ENCODE measurements around the gene SMTN.
"Not testable (repeated sequence)": the region's sequence is repeated elsewhere in the genome, so short reads cannot be mapped to it uniquely, and the experiment has no call there.

Gene SMTN

DNA sequence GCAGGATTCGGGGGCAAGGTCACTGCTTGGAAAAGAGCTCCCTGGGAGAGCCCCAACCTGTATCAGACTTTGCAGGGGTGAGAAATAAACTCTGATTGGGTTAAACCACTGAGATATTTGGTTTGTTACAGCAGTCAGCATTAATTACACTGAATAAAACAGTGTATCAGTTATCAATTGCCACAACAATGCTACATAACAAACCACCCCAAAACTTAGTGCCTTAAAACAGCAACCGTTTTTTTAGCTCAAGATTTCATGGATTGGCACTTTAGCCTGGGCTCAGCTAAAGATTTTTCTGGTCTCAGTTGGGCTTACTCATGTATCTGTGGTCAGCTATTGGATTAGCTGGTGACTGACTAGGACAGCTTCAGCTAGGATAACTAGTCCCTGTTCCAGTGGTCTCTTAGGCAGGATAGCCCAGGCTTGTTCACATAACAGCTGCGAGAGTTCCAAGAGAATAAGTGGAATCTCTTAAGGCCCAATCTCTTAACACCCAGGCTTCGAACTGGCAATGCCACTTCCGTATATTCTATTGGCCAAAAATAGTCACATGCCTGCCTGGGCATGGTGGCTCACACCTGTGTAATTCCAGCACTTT lies 7.5 kb upstream of the SMTN start:
- not testable (repeated sequence) for DNase-seq

DNA sequence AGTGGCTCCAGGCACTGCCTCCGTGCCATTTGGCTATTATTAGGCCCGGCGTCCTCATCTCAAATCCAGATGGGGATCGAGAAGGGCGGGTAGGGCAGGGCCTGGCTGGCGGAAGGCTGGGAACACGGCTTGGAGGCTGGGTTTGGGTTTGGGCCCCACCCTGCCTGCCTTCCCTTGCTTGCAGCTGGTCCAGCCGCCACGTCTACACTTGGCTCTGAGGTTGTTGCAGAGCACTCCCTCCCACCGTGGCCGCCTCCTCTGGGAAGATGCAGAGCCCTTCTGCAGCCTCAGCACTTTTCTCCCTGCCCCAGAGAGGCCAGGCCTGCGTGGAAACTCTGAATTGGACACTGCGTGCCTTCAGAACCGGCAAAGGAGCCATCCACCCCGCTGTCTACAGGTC lies 5.2 kb upstream of the SMTN start:
- DNase-seq = peak; percentile 40

DNA sequence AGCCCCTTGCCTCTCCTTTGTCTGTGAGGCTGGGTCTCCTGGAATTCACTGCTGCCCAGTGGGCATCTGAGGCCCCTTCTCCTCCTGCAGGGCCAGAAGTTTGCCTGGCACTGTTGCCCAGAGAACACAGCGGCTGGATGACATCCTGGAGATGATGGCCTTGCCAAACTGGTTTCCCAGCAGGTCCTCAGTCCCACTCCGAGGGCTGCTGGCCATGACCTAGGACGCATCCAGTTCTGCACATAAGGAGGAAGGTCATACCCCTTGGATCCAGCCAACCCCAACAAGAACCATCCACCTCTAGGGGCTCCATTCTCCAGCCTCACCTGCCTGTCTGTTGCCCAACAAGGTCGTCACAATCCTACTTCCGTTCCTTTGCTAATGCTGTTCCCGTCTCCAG lies 3.4 kb upstream of the SMTN start:
- DNase-seq = no peak

DNA sequence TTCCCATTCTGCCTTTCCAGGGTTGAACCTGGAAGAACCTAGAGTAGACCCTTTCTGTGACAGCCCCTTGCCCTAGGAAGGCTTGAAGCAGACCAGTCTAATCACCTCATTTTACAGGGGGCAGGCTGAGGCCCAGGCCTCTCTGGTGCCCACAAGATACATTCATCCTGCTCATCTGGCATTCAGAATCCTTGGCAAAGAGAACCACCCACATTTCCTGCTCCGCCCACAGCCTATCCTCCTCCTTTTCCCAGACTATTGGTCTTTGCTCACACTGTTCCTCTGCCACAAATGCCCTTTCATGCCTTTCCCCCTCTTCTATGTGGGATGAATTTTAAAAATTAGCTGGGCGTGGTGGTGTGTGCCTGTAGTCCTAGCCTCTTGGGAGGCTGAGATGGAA lies 2.7 kb upstream of the SMTN start:
- DNase-seq = not testable (repeated sequence)

DNA sequence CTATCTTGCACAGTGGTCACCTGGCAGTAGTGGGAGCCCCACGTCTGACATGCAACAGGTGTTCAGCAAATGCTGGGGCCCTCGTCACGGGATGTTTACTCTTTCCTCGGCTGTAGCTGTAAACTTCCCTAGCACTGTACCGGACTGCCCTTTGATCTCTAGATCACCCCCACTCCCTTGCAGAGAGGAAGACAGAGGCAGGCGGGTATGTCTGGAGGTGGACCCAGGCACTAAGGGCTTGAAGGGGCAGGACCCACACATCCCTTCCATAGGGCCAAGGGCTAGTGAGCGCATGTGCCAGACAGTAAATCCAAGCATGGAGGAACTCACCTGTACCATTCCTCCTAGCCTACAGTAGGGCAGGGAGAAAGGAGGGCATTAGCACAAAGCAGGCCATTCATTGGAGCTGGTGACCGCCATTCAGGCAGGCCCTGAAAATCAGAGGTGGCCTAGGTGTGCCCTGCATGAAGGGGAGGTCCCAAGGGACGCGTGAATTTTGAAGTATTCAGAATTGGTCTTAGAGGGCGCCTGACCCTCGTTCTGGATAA lies 1.9 kb upstream of the SMTN start:
- no peak for DNase-seq

DNA sequence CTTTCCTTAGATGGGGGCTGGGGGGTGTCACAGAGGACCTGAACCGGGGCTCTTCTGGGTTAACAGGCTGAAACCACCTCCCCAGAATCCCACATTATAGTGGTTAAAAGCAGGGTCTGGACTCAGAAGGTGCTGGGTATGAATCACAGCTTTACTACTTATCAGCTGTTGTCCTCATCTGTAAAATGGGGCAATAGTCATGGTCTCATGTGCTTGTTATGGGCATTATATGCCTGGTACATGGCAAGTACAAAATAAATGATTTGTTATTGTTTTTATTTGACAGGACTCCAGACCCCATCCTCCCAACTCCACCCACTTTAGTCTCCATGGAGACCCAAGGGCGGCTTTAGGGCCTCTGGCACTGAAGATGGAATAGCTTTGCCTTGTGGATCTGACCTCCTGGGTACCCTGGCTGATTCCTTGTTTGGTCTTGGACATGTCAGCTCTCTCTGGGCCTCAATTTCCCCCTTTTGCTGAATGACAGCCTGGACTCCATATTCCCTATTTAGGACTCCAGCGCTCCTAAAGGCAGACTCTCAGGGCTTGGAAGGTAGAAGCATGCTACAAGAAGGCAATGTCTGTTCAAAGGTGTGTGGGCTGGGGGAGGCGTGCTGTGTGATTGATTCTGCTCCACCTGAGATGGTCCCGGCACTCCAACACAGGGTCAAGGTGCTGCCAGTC lies 812 bp upstream of the SMTN start:
- DNase-seq = no peak

DNA sequence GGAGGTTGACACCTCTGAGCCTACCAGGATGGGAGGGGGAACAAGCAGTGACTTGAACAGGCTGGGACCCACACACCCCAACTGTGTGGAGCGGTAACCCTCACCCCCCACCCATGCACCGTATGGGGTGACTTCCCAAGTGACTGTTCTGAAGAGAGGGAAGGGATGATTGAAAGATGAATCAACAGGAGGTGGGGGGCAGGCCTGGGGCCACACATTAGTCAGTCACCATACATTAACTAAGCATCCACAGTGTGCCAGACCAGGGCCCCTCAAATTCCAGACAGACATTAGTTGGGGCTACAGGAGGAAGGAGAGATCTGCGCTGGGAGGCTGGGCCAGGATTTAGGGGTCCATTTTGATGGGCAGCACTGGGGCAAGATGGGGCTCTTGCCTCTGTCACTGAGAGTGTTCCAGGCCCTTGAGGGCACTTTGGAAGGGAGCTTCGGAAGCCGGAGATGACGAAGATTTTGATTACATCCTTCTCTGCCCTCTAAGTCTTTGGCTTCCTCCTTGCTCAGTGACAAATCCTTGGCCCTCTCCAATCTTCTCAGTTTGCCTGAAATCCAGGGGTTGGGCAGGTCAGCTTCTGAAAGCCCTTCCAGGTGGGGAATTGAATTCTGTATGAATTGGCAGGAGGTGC lies 966 bp downstream of the SMTN start:
- DNase-seq = no peak

DNA sequence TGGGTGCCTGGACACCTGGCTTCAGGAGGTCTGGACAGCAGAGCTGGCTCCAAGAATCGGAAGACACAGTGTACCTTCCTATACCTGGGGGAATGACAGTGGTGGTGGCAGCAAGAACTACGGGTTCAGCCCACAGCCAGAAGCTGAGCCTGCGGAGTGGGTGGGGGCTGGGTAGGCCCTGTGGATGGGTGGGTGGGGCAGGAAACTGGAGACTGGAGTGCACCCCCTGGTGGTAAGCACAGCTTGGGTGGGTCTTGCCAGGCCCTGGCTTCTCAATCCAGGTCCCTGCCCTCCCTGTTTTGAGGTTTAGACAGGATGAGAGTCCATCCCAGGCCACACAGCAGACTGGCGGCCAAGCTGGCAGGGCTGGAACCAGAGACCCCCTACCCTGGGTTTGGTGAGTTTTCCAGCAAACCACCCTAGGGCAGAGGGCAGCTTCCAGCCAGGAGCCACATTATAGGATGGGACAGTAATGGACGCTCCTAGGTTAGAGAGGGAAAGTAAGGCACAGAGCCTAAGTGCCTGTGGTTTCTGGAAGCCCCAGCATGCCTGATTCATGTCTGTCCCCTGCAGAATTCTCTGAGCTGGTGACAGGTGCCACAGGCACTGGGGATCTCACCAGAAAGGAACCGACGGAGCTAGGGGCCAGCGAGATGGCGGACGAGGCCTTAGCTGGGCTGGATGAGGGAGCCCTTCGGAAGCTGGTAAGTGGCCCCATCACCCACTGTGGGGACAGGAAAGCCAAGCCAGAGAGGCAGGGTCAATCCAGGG lies 1.7 kb downstream of the SMTN start:
- no peak for DNase-seq

DNA sequence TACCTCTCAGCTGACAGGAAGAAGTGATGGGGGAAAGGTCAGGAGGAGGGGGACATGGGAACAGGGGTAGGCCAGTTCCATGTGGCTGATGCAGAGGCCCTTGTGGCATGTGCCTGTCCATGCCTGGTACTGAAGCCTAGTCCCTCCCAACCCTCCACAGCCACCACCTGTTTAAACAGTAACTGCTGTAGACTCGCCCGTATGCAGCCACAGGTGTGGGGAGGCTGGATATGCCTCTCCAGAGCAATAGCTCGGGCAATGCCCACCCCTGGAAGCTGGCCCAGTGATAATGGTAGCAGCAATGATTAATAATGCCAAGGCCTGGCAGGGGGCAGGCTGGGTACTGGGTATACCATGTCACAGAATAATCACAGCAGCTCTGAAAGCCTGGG lies 2.3 kb downstream of the SMTN start:
- DNase-seq = peak; percentile 79

DNA sequence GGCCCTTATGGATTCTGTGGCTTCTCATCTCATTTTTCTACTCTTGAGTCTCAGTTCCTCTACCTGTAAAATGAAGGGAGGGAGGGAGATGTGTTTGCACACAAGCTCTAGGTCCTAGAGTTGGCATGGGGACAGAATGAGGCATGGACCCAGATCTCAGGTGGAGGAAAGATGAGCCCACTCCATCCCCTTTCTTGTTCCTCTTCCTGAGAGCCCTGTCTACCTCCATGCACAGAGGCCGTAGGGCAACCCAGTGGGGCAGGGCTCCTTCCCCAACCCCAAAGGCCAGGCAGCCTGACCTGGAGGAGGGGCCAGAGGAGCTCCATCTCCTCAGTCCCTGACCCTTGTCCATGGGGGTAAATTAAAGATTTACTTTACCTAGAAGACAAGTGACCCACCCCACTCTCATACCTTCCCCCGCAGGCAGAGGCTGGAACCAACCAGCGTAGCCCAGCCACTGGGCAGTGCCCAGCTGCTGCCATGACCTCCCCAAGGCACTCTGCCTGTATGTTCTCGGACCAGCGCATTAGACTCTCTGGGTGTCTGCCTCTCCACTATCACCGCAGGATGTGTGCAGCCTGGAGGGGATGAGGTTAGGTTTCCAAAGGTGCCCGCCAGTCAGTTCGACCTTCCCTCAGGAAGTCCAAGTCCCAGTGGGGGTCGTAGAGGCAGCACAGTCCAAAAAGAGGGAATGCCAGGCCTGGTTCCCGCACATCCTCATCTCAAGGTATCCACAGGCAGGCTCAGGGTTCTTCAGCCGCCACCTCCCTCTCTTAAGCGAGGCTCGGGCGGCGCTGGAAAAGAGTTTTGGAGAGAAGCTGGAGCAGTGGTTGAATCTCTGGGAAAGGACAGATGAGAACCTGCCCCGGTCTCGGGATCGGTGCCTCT lies 3.0 kb downstream of the SMTN start:
- peak; percentile 80 for DNase-seq

DNA sequence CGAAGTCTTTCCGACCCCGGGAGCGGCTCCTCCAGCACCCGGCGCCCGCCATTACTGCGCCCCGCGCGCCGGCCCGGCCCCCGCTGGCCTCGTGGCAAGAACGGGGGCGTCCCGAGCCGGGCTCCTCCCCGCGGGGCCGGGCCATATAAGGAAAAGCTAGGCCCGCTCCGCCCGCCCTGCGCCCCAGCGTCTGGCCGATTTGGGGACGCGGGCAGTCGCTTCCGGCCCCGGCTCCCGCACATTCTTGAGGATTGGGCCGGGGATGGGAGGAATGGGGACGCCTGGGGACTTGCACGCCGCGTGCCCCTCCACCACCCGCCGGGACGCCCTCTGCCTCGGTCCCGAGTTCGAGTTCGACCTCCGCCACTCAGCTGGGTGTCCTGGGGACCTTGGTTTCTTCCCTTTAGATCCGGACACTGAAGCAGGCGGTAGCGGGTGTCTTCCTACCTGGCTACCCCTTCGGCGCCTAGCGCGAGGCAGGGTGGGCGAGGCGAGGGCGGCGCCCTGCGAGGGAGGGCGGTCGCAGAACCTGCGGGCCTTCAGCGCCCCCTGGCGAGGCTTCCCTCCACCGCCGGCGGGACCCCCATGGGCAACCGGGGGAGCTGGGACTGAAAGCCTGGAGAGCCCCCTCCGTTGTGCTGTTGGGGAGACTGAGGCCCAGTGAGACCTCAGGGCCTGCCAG lies 3.8 kb downstream of the SMTN start:
- peak; percentile 90 for DNase-seq

DNA sequence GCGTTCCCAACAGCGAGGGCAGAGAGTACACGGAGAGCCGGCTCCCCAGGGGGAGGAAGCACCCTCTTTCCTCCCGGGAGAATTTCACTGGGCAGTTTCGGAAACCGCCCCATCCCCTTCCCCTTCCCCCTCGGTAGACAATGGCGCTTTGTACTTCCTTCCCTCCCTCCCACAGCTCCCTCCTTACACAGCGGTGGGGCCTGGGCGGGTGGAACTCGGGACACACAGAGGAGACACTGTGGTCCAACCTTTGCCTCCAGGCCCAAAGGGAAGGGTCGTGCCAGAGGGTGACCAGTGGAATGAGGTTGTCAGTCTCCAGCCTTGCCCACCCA lies 4.3 kb downstream of the SMTN start:
- DNase-seq = no peak

DNA sequence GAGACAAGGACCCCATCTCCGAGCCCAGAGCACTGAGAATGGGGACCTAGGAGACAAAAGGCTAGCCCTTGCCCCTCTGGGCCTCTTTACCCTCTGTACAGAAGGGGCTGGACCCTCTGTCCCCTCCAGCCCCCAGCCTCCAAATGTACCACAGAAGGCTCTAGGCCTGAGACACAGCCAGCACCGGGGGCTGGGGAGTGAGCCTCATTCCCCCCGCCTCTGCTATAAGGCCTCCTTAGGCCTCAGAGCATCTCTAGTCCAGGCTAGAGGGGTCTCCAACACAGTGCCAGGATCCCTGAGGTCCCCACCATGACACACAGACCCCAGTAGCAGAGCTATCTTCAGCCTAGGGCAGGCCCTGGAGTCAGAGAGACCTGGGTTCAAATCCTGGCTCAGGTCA lies 4.8 kb downstream of the SMTN start:
- DNase-seq = no peak

DNA sequence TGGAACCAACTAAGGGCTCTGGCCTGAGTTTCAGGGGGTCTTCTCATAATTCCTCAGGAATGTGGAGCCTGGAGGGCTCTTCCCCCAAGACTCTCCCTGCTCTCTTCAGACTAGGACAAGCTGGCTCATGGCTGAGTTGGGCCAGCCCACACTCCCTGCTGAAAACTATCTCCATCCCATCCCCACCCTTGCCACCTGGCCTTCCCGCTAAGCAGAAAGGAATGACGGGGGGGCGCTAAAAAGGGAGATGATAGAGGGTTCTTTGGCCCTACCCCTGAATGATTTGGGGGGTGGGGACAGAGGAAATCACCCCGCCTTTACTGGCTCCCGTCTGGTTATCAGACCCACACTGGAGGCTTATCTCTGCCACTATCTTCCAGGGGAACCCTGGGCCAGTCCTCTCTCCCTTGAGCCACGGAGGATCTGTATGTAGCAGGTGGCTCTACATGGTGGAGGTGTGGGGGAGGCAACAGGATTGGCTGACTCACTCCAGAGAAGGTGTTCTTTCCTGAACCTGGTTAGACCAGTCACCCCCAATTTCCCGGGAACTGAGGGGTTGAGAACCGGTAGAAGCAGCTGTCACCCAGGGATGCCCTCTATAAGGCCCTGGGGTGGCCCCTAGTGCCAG lies 5.7 kb downstream of the SMTN start:
- no peak for DNase-seq

DNA sequence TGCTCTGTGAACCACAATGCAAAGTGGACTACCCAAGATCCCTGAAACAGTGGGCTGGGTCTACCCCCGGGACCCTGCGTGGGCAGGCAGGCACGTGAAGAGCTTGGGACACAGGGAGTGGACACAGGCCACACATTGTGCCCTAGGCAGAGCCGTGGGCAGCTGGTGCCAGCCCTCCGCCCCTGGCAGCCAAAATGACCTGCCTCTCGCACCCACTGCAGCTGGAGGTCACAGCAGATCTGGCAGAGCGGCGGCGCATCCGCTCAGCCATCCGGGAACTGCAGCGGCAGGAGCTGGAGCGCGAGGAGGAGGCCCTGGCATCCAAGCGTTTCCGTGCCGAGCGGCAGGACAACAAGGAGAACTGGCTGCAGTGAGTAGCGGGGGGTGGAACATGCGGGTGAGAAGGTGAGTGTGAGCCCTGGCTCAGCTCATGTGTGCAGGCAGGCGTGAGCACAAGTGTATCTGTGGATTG lies 6.7 kb downstream of the SMTN start:
- no peak for DNase-seq

DNA sequence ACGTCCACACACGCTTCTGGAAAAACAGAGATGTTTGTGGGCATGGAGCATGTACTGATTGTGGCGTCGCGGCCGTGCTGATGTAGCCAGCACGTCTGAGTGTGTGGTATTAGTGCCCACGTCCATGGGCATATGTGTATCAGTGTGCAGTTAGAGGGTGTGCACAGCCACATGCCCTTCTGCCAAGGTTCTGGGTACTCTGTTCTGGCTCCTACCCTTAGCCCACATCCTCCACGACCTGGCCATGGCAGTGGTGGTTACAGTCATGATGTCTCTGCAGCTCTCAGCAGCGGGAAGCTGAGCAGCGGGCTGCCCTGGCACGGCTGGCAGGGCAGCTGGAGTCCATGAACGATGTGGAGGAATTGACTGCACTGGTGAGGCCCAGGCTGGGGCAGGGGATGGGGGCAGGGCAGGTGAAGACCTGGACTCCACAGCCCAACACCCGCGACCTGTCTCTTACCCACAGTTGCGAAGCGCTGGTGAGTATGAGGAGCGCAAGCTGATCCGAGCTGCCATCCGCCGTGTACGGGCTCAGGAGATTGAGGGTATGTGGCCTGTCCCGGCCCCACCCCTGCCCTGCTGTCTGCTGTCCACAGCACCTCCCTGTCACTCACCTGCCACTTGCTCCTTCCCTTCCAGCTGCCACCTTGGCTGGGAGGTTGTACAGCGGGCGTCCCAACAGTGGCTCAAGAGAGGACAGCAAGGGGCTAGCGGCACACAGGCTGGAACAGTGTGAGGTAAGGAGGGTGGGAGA lies 7.3 kb downstream of the SMTN start:
- peak; percentile 27 for DNase-seq

DNA sequence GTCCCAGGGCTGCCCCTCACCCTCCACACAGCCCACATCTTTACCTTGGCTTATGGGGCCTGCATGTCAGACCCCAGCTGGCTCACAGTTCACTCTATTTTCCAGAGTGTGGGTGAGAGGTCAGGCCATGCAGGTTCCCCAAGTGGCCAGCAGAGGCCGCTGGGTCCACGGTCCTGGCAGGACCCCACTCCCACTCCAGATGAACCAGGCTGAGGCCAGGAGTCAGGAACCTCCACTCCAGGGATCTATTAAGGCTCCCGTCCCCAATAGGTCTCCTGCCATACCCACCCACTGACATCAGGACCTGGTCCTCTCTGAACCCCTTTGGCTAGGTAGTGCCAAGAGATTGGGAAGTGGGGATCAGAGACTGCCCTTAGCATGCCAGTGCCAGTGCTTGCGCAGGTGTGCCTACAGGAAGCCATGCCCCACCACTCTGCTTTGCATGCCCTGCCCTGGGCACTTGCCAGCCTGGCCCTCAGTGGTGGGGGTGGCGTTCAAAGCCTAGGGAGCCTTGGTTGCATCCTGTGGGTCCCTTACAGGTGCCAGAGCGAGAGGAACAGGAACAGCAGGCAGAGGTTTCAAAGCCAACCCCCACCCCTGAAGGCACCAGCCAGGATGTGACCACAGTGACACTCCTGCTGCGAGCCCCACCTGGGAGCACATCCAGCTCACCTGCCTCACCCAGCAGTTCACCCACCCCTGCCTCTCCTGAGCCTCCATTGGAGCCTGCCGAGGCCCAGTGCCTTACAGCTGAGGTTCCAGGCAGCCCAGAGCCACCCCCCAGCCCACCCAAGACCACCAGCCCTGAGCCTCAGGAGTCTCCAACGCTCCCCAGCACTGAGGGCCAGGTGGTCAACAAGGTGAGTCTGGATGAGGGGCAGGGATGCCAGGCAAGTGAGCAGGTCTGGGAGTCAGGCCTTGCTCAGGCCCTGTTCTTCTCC lies 8.3 kb downstream of the SMTN start:
- DNase-seq = peak; percentile 98

DNA sequence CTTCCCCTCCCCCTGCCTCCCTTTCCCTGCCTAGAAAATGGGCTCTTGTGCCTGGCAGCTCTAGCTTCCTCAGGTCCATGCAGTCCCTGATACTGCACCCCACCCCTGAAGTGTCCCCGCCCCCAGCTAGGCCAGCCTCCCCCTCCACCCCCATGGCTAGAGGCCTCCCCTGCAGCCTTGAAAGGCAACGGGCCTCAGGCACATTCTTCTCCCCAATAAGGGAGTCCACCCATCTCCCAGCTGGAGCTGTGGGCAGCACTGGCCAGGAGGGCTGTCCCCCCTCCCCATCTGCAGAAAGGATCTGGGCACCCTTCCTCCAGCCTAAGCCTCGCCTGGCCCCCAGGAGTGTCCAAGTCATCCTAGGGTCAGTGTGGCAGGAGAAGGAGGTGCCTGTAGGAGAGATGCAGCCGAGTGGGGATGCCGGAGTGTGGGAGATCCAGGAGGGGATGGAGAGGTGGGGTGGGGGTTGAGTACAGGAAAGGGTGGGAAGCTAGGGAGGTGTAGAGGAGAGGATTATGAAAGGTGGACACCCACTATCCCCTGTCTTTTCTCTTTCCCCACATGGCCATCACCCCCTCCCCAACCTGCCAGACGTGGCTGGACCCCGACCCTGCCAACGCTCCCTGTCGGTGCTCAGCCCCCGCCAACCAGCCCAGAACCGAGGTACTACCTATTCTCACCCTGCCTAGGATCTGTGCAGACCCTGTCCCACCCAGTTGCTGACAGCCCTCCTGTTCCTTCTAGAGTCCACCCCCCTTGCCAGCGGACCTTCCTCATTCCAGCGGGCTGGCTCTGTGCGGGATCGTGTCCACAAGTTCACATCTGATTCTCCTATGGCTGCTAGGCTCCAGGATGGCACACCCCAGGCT lies 9.3 kb downstream of the SMTN start:
- peak; percentile 43 for DNase-seq
